ENCODE measurements around the gene GHR.

GHR gene

GRCh38 chr5:42426016-42426415, 2.8 kb downstream of the GHR start:
- Histone ChIP-seq H3K27ac (ENCODE audit: extremely low read depth, low read depth, low read length) (no peak overlapping the region), H3K4me3 (ENCODE audit: low read depth, low read length) (no peak overlapping the region), H3K36me3 (ENCODE audit: control insufficient read depth in 2 of 2, insufficient read depth in 1 of 2, low read length in 2 of 2) (no peaks in the 10 kb centered on the region), H3K4me1 (ENCODE audit: control insufficient read depth, insufficient read depth, low read length) (peaks cover 2% of the 10 kb centered on the region; the same call in 1 of the 2 replicates), H3K9me3 (ENCODE audit: control insufficient read depth, insufficient read depth, low read depth, low read length) (no peaks in the 10 kb centered on the region)
- ChIA-PET CTCF (interaction anchor here (0.5 to 5.3 kb wide), 4 partner anchors 18 to 790 kb away, joined by 4 to 46 read pairs (median 5); no protein-coding TSS in a partner anchor), POLR2A (no interaction called here)
- no peak for TF ChIP-seq ZNF211 (tag by site-specific recombination; IDR thresholded peaks at IDR 0.05; ENCODE audit: low read depth)
- no peak for TF ChIP-seq ZNF624 (tag by site-specific recombination; IDR thresholded peaks at IDR 0.05)
- no peak for TF ChIP-seq ZNF600 (tag by site-specific recombination; IDR thresholded peaks at IDR 0.05)
- TF ChIP-seq TRIM28 (IDR thresholded peaks at IDR 0.05; ENCODE audit: borderline replicate concordance, low read length) = no peak
- TF ChIP-seq ZEB2 (tag by site-specific recombination; IDR thresholded peaks at IDR 0.05) = no peak
- no peak for TF ChIP-seq SP7 (tag by site-specific recombination; IDR thresholded peaks at IDR 0.05)

GRCh38 chr5:42429694-42430093, 6.5 kb downstream of the GHR start:
- Histone ChIP-seq H3K4me1 (ENCODE audit: control insufficient read depth, insufficient read depth, low read length) (no peaks in the 10 kb centered on the region), H3K9me3 (ENCODE audit: control insufficient read depth, insufficient read depth, low read depth, low read length) (no peaks in the 10 kb centered on the region), H3K4me3 (ENCODE audit: low read depth, low read length) (no peak overlapping the region), H3K36me3 (ENCODE audit: control insufficient read depth in 2 of 2, insufficient read depth in 1 of 2, low read length in 2 of 2) (no peaks in the 10 kb centered on the region), H3K27ac (ENCODE audit: extremely low read depth, low read depth, low read length) (no peak overlapping the region)
- ChIA-PET CTCF (interaction anchor here (0.6 kb wide), 1 partner anchor 370 kb away, joined by 3 read pairs; no protein-coding TSS in a partner anchor), POLR2A (no interaction called here)
- no peak for TF ChIP-seq TRIM28 (IDR thresholded peaks at IDR 0.05; ENCODE audit: borderline replicate concordance, low read length)
- no peak for TF ChIP-seq RBAK (tag by site-specific recombination; IDR thresholded peaks at IDR 0.05)
- TF ChIP-seq ZNF639 (tag by site-specific recombination; IDR thresholded peaks at IDR 0.05) = no peak
- no peak for TF ChIP-seq ZBTB1 (tag by site-specific recombination; IDR thresholded peaks at IDR 0.05)
- TF ChIP-seq ZNF280D (tag by site-specific recombination; IDR thresholded peaks at IDR 0.05) = no peak
- TF ChIP-seq ZNF133 (tag by site-specific recombination; IDR thresholded peaks at IDR 0.05) = no peak
- TF ChIP-seq ZNF473 (tag by site-specific recombination; IDR thresholded peaks at IDR 0.05) = no peak
- TF ChIP-seq ZNF621 (tag by site-specific recombination; IDR thresholded peaks at IDR 0.05) = no peak
- no peak for TF ChIP-seq SETDB1 (IDR thresholded peaks at IDR 0.05; ENCODE audit: insufficient read length, low read length)
- TF ChIP-seq ZNF157 (tag by site-specific recombination; IDR thresholded peaks at IDR 0.05) = no peak
- TF ChIP-seq ZNF548 (tag by site-specific recombination; IDR thresholded peaks at IDR 0.05) = no peak
- no peak for TF ChIP-seq ZNF24 (tag by site-specific recombination; IDR thresholded peaks at IDR 0.05)
- no peak for TF ChIP-seq ZNF248 (tag by site-specific recombination; IDR thresholded peaks at IDR 0.05)

GRCh38 chr5:42434047-42434724, 10.9 kb downstream of the GHR start:
- ChIA-PET POLR2A (no interaction called here), CTCF (interaction anchor here (1.3 kb wide), 1 partner anchor 11 kb away, joined by 4 read pairs; no protein-coding TSS in a partner anchor)

More at GRCh38 chr5:42434047-42434724, 10.9 kb downstream of the GHR start:
- Histone ChIP-seq H3K9me3 (ENCODE audit: control insufficient read depth, insufficient read depth, low read depth, low read length) (no peaks in the 10 kb centered on the region), H3K4me1 (ENCODE audit: control insufficient read depth, insufficient read depth, low read length) (no peaks in the 10 kb centered on the region; the same call in 1 of the 2 replicates), H3K4me3 (ENCODE audit: low read depth, low read length) (no peak overlapping the region), H3K36me3 (ENCODE audit: control insufficient read depth in 2 of 2, insufficient read depth in 1 of 2, low read length in 2 of 2) (no peaks in the 10 kb centered on the region), H3K27ac (ENCODE audit: extremely low read depth, low read depth, low read length) (no peak overlapping the region)
- no peak for TF ChIP-seq PRDM2 (tag by site-specific recombination; IDR thresholded peaks at IDR 0.05; ENCODE audit: borderline replicate concordance)
